WI38 (cell line): ENCODE data around the gene GHR.

Experiments
- H3K4me3 ChIP-seq: 2 replicates; pipeline ENCODE4 v1.5.1; 2011; ENCODE audit warnings: low read depth, mild to moderate bottlenecking, control low read depth, low read length
- CTCF ChIP-seq: IDR thresholded peaks from 2 replicates; pipeline ENCODE4 v1.5.1; 2012; ENCODE audit warnings: low read depth, mild to moderate bottlenecking, control low read depth, low read length

Gene GHR

GRCh38 chr5:42515504-42515903 is 92.3 kb downstream of the GHR start:
- no peak for TF ChIP-seq CTCF
- no peak overlapping the region for H3K4me3 ChIP-seq

GRCh38 chr5:42516282-42517042 is 93.2 kb downstream of the GHR start:
- H3K4me3 ChIP-seq = no peak overlapping the region
- no peak for TF ChIP-seq CTCF

GRCh38 chr5:42517164-42517563 is 93.9 kb downstream of the GHR start:
- no peak for TF ChIP-seq CTCF
- no peak overlapping the region for H3K4me3 ChIP-seq

- TF ChIP-seq CTCF = no peak
- no peak overlapping the region for H3K4me3 ChIP-seq
Observed at GRCh38 chr5:42518595-42519221, 95.5 kb downstream of the GHR start.

GRCh38 chr5:42520203-42520602 is 97.0 kb downstream of the GHR start:
- no peak for TF ChIP-seq CTCF
- H3K4me3 ChIP-seq = no peak overlapping the region

- H3K4me3 ChIP-seq = no peak overlapping the region
- TF ChIP-seq CTCF = no peak
Observed at GRCh38 chr5:42520957-42521356, 97.7 kb downstream of the GHR start.

- no peak for TF ChIP-seq CTCF
Observed at GRCh38 chr5:42521406-42521805, 98.2 kb downstream of the GHR start.

More at GRCh38 chr5:42521406-42521805, 98.2 kb downstream of the GHR start:
- H3K4me3 ChIP-seq = no peak overlapping the region
